Right cardiac atrium (tissue), 5 donors: ENCODE measurements around the gene TSHZ2. TPM values are rescaled to one million over a fixed set of nuclear protein-coding genes. Genes with fewer than 3 reads are reported as not detected.
"Not testable (repeated sequence)": the region's sequence is repeated elsewhere in the genome, so short reads cannot be mapped to it uniquely, and the experiment has no call there.

Source experiments
- ATAC-seq, 2 donors: fragments of 200-7000 bp; cut with Tn5 transposase; one replicate each; pipeline versions ENCODE4 v1.8.0 to v1.9.1; 2020; ENCODE audit warnings: moderate library complexity in 2 of 2, mild to moderate bottlenecking in 1 of 2
- DNase-seq, 3 donors: peaks; one replicate each; pipeline ENCODE4 v3.0.0-alpha.2; 2020
- H3K27ac ChIP-seq: one replicate; pipeline ENCODE4 v1.5.1; 2013; ENCODE audit warnings: mild to moderate bottlenecking, low read length, control low read depth, moderate library complexity
- H3K27me3 ChIP-seq: one replicate; pipeline ENCODE4 v1.6.1; 2013; ENCODE audit not compliant: control insufficient read depth, insufficient read depth
- H3K4me1 ChIP-seq: one replicate; pipeline ENCODE4 v1.6.1; 2013; ENCODE audit warnings: low read length; ENCODE audit not compliant: control insufficient read depth, insufficient read depth
- H3K4me3 ChIP-seq: one replicate; pipeline ENCODE4 v1.5.1; 2013; ENCODE audit warnings: low read length, control low read depth
- H3K9me3 ChIP-seq: one replicate; pipeline ENCODE4 v1.6.1; 2013; ENCODE audit warnings: low read length; ENCODE audit not compliant: control insufficient read depth
- WGBS: extraction: QIAGEN DNeasy Blood & Tissue Kit; methylation state at CpG from one replicate; pipeline ENCODE4 v1.1.7; 2013; 5-methylcytosine and 5-hydroxymethylcytosine counted together
- intact Hi-C, 4 donors: fragments of 100-400 bp; cut with DNase I; formaldehyde crosslinking; loops; one replicate each; pipeline versions ENCODE4 v1.11.0 to v1.14.0; 2022 to 2023
- polyA plus RNA-seq: library from polyadenylated mRNA; stranded (reverse); fragments of 200-250 nt; gene quantifications from one replicate; pipeline ENCODE4 v1.2.3, GENCODE V29; 2013
- total RNA-seq, 4 donors: library from RNA; stranded (reverse); fragmentation: NEBNext Ultra II Directional; extraction: Animal tissue kit (Norgen Biotek cat#: 25700); gene quantifications; one replicate each; pipeline ENCODE4 v1.2.1, GENCODE V29; 2021
- donor health status: healthy with polysubstance abuse.
- donor health status: DM: no; HTN: yes; CAD: no.
- donor health status: DM: no; HTN: no; CAD: no.
- donor health status: DM: no; HTN: yes; CAD: no; lungs with severe emphysema.
- donor health status: DM: yes; HTN: yes; CAD: no.

TSHZ2 gene
- total and polyA plus RNA-seq, 5 donors: 2.3 to 8.9 (median 6.9) TPM

- Histone ChIP-seq H3K27ac (no peak overlapping the region), H3K4me1 (no peaks in the 10 kb centered on the region), H3K4me3 (no peak overlapping the region), H3K27me3 (no peaks in the 10 kb centered on the region), H3K9me3 (no peaks in the 10 kb centered on the region)
- ATAC-seq (no peak), DNase-seq (no peak)
- 83% methylated on average over 5 of the region's 5 CpGs for WGBS
- intact Hi-C loops: no loop called here
Measured at GRCh38 chr20:53522696-53523095, 550.5 kb downstream of the TSHZ2 start.

- H3K9me3 ChIP-seq, H3K27ac ChIP-seq, H3K4me1 ChIP-seq, DNase-seq, ATAC-seq, H3K27me3 ChIP-seq, intact Hi-C loops, H3K4me3 ChIP-seq: not testable (repeated sequence)
- 97% methylated on average over 2 of the region's 2 CpGs for WGBS
Measured at GRCh38 chr20:53523615-53524014, 551.5 kb downstream of the TSHZ2 start.

GRCh38 chr20:53524589-53525312 is 552.6 kb downstream of the TSHZ2 start:
- intact Hi-C loops: no loop called here
- Histone ChIP-seq H3K4me1 (no peaks in the 10 kb centered on the region), H3K27me3 (no peaks in the 10 kb centered on the region), H3K9me3 (no peaks in the 10 kb centered on the region), H3K4me3 (no peak overlapping the region), H3K27ac (no peak overlapping the region)
- ATAC-seq (no peak), DNase-seq (no peak)
- 69% methylated on average over 13 of the region's 13 CpGs for WGBS

- H3K27me3 ChIP-seq: no peaks in the 10 kb centered on the region
- WGBS: 83% methylated on average over 8 of the region's 8 CpGs
- H3K27ac ChIP-seq: no peak overlapping the region
- ATAC-seq: no peak
- H3K4me1 ChIP-seq: no peaks in the 10 kb centered on the region
- no peak overlapping the region for H3K4me3 ChIP-seq
- no peak for DNase-seq
- no peaks in the 10 kb centered on the region for H3K9me3 ChIP-seq
- intact Hi-C loops: no loop called here
Measured at GRCh38 chr20:53527196-53527595, 555.0 kb downstream of the TSHZ2 start.

- DNase-seq (no peak), ATAC-seq (no peak)
- H3K27me3 ChIP-seq: no peaks in the 10 kb centered on the region
- 84% methylated on average over 5 of the region's 5 CpGs for WGBS
- H3K4me1 ChIP-seq: no peaks in the 10 kb centered on the region
- H3K9me3 ChIP-seq: no peaks in the 10 kb centered on the region
- H3K27ac ChIP-seq: no peak overlapping the region
- no peak overlapping the region for H3K4me3 ChIP-seq
- intact Hi-C loops: no loop called here
Measured at GRCh38 chr20:53529658-53530057, 557.5 kb downstream of the TSHZ2 start.

GRCh38 chr20:53530440-53530839 is 558.3 kb downstream of the TSHZ2 start:
- intact Hi-C loops: no loop called here
- no peaks in the 10 kb centered on the region for H3K9me3 ChIP-seq
- WGBS: 56% methylated on average over 2 of the region's 2 CpGs
- DNase-seq (no peak), ATAC-seq (no peak)
- H3K4me3 ChIP-seq: no peak overlapping the region
- H3K27ac ChIP-seq: no peak overlapping the region
- no peaks in the 10 kb centered on the region for H3K4me1 ChIP-seq
- H3K27me3 ChIP-seq: no peaks in the 10 kb centered on the region

- intact Hi-C loops, DNase-seq: not testable (repeated sequence)
- WGBS: 89% methylated on average over 6 of the region's 6 CpGs
Measured at GRCh38 chr20:53532654-53533312, 560.6 kb downstream of the TSHZ2 start.

GRCh38 chr20:53533500-53533899 is 561.3 kb downstream of the TSHZ2 start:
- intact Hi-C loops: no loop called here
- DNase-seq: no peak
- H3K27me3 ChIP-seq: no peaks in the 10 kb centered on the region
- H3K9me3 ChIP-seq: no peaks in the 10 kb centered on the region
- no peaks in the 10 kb centered on the region for H3K4me1 ChIP-seq
- no peak overlapping the region for H3K4me3 ChIP-seq
- no peak overlapping the region for H3K27ac ChIP-seq
- no peak for ATAC-seq
- 92% methylated on average over 1 of the region's 1 CpG for WGBS

More at GRCh38 chr20:53532654-53533312, 560.6 kb downstream of the TSHZ2 start:
- H3K9me3 ChIP-seq, H3K4me3 ChIP-seq, H3K27me3 ChIP-seq, ATAC-seq, H3K4me1 ChIP-seq, H3K27ac ChIP-seq: not testable (repeated sequence)

- Histone ChIP-seq H3K27me3 (no peaks in the 10 kb centered on the region), H3K9me3 (no peaks in the 10 kb centered on the region), H3K27ac (no peak overlapping the region), H3K4me1 (no peaks in the 10 kb centered on the region), H3K4me3 (no peak overlapping the region)
- ATAC-seq: no peak
- intact Hi-C loops: no loop called here
- no peak for DNase-seq
- WGBS: 89% methylated on average over 7 of the region's 7 CpGs
Measured at GRCh38 chr20:53534037-53534436, 561.9 kb downstream of the TSHZ2 start.

GRCh38 chr20:53535878-53536277 is 563.7 kb downstream of the TSHZ2 start:
- no peak for DNase-seq
- WGBS: 87% methylated on average over 4 of the region's 4 CpGs
- intact Hi-C loops: no loop called here
- H3K27ac ChIP-seq: no peak overlapping the region
- no peaks in the 10 kb centered on the region for H3K9me3 ChIP-seq
- H3K4me1 ChIP-seq: no peaks in the 10 kb centered on the region
- no peaks in the 10 kb centered on the region for H3K27me3 ChIP-seq
- ATAC-seq: no peak
- H3K4me3 ChIP-seq: no peak overlapping the region

GRCh38 chr20:53536382-53536781 is 564.2 kb downstream of the TSHZ2 start:
- 91% methylated on average over 3 of the region's 3 CpGs for WGBS
- intact Hi-C loops: not testable (repeated sequence)

More at GRCh38 chr20:53536382-53536781, 564.2 kb downstream of the TSHZ2 start:
- not testable (repeated sequence) for H3K27ac ChIP-seq, ATAC-seq, DNase-seq, H3K4me3 ChIP-seq, H3K4me1 ChIP-seq, H3K9me3 ChIP-seq, H3K27me3 ChIP-seq
